8988T (cell line): Measurements from ENCODE around the gene HNRNPUL1.
"Not testable (repeated sequence)": the region's sequence is repeated elsewhere in the genome, so short reads cannot be mapped to it uniquely, and the experiment has no call there.

Experiments
- DNase-seq: peaks from one replicate; pipeline ENCODE4 v3.0.0; 2011

Gene HNRNPUL1

DNA sequence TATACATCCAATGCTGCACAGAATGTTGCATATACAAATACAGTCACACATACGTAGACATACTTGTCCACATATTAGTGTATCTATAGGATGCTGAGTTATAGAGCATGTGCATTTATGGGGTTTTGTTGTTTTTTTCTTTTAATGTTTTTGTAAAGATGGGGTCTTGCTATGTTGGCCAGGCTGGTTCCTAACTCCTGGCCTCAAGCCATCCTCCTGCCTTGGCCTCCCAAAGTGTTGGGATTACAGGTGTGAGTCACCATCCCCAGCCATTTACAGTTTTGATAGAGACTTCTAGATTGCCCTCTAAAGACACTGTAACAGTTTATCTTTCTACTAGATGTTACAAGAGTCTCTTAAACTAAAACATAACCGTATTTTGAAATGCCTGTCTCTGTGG lies 14.3 kb downstream of the HNRNPUL1 start:
- no peak for DNase-seq

DNA sequence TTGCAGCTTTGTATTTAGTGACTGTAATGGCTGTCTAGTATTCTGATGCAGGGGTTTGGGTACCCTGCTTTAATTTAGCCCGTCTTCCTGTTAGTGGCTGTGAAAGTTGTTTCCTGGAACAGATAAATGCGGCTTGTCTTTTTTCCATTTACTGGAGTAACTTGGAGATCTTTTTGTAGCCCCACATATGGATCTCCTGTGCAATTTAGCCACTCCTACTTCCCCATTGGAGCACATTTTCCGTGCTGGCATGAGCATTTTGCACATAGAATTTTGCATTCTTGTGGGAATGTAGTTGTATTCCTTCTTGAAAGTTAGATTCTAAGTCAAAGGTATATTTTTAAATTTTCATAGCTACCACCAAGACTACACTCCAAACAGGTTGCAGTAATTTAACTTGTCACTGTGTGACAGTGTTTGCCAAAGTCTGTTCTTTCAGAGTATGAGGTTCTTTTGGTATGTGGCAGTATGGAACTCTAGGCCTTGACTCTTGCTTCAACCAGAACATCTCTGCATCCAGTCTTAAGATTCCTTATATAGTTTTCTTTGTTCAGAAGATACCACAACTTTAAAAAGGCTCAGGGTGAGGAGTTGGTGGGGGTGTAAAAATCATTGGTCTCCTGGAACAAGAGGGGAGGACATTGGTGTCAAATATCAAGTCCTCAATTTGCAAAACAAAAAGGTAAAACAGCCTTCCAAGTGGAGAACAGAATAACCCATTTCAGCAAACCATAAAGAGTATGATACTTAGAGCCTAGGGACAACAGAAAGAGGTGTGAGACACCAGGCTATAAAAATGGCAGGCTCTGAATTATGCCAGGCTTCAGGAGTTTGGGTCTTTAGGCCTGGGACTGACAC lies 24.7 kb downstream of the HNRNPUL1 start:
- DNase-seq = no peak

DNA sequence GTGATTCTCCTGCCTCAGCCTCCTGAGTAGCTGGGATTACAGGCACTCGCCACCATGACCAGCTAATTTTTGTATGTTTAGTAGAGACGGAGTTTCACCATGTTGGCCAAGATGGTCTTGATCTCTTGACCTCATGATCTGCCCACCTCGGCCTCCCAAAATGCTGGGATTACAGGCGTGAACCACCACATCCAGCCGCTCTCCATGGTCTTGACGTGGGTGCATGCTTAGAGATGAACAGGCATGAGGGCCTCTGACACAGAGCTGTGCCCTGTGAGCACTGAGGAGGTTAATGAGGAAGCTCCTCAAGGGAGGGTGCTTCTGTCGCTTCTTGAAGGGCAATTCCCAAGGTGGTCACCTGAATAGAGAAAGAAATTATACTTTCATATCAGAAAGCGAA lies 25.6 kb downstream of the HNRNPUL1 start:
- DNase-seq = not testable (repeated sequence)

DNA sequence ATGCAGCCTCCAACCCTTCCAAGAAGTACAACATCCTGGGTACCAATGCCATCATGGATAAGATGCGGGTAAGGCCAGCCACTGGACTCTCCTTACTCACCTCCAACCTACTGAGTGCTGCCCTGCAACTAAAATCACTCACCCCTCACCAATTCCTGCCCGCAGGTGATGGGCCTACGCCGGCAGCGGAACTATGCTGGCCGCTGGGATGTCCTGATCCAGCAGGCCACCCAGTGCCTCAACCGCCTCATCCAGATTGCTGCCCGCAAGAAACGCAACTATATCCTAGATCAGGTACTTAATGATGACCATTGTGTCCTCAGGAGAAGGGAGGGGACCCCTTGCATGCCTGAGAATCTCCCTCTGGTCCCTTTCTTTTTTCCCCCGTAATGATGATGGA lies 30.2 kb downstream of the HNRNPUL1 start:
- DNase-seq = no peak

DNA sequence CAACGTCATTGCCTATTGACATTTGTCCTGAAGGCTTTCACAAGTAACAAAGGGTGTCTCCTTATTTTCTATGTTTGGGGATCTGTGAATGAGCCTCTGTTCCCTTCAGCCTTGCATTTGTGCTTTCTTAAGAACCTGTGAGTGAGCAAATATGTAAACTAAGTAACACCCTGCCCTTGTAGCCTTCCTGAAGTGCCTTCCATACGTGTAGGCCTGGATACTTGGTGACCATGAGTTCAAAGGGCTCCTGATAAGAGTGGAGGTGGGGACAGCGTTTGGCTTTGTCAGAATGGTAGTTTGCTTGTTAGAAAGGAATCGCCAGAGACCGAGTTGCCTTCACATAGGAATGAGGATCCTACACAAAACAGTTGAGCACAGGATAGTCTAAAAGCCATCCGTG lies 31.3 kb downstream of the HNRNPUL1 start:
- no peak for DNase-seq

DNA sequence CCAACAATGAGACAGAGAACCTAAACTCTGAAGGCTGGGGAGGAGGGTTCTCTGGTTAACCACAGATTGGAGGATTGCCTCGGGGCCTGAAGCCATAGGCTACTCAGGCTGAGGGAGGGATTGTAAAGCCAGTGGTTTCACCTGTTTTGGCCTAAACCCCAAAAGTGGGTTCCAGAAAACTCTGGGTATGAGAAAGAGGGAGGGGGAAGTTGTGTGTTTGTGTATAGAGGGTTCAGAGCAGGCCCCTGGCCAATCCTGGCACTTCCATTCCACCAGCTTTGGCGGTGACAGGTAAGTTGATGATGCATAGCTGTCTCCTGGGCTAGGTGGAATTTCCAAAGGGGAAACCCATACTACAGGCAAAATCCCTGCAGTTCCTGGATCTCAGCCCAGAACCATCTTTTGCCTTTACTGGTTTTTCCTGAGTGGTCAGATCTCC lies 32.3 kb downstream of the HNRNPUL1 start:
- no peak for DNase-seq

GRCh38 chr19:41297628-41298347 lies 33.6 kb downstream of the HNRNPUL1 start:
- no peak for DNase-seq

DNA sequence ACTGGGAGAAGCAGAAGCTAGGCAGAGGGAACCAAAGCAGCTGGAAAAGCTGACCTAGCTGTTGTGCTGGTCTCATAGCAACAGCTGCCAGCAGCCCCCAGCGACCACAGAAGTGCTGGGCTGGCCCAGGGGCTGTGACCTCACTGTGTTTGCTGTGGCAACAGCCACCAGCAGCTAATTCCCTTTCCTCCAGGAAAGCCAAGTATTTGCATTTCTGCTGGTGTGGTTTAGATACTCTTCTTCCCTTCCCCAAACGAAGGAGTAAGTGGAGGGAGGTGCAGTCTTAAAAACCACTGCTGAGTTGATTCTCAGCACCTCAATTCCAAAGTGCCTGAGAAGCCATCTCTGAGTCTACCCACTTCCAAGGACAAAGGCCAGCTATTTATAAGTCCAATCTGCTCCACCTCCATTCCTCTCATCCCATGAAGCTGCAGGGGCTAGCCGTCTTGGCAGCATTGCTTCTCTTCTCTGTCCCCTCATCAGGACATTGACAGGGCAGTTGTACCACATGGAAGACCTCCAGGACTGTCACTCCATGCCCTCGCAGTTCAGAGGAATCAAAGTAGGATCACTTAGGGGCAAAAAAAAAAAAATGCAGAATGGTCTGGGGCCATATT lies 34.3 kb downstream of the HNRNPUL1 start:
- DNase-seq = no peak

- no peak for DNase-seq
Observed at GRCh38 chr19:41299046-41299754, 35.0 kb downstream of the HNRNPUL1 start.

DNA sequence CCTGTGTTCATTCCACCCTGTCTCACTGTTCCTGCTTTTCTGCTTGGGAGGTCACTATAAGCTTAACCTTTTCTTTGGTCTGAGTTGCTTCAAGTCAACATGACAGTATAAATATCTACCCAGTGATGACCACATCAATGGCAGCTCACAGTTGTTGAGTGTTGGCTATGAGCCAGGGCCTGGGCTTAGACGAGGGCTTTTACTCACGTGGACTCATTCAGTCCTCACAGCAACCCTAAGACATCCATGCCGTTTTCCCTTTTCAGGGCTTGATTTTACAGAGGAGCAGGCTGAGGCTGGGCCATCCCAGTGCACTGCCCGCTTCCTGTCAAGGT lies 35.5 kb downstream of the HNRNPUL1 start:
- DNase-seq = no peak

- no peak for DNase-seq
Observed at GRCh38 chr19:41300555-41300954, 36.4 kb downstream of the HNRNPUL1 start.

GRCh38 chr19:41302624-41303351 lies 38.6 kb downstream of the HNRNPUL1 start:
- DNase-seq = no peak

DNA sequence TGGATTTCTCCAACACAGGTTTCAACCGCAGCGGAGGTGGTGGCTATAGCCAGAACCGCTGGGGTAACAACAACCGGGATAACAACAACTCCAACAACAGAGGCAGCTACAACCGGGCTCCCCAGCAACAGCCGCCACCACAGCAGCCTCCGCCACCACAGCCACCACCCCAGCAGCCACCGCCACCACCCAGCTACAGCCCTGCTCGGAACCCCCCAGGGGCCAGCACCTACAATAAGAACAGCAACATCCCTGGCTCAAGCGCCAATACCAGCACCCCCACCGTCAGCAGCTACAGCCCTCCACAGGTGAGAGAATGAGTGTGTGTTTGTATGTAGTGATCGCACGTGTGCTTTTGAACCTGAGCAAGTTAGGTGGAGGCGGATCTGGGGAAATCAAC lies 39.8 kb downstream of the HNRNPUL1 start:
- no peak for DNase-seq

DNA sequence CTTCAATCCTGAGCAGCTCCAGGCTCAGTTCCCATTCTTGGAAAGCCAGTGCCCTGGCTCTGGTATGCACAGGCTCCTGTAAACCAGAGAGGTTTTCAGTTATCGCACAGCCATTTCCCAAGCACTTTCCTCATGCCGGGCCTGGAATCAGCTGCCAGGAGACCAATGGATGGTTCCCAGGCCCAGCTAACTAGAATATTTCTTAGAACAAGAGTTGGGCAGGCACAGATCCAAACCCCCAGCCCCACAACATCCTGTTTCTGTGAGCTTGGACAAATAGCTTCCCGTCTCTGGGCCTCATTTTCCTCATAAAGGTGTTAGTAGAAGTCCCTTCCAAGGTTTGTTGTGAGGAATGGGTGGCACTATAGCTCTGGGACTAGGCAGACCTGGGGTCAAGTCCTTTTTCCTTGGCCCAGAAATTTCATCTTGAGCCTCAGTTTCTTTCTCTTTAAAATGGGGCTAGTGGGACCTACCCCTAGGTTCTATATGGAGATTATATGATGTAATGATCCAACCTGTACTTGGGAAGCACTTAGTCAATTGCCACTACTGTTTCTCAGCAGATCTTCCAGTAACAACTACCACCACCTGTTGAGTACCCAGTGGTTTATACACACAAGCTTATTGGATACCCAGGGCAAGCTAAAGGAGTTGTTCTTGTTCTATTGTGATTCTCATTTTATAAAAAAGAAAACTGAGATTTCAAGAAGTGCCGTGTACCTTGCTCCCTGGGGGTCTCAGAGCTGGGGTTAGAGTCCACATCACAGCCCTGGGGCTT lies 40.7 kb downstream of the HNRNPUL1 start:
- DNase-seq = no peak

- DNase-seq = no peak
Observed at GRCh38 chr19:41305927-41306793, 42.0 kb downstream of the HNRNPUL1 start.

- DNase-seq = no peak
Observed at GRCh38 chr19:41307090-41307875, 43.1 kb downstream of the HNRNPUL1 start.

DNA sequence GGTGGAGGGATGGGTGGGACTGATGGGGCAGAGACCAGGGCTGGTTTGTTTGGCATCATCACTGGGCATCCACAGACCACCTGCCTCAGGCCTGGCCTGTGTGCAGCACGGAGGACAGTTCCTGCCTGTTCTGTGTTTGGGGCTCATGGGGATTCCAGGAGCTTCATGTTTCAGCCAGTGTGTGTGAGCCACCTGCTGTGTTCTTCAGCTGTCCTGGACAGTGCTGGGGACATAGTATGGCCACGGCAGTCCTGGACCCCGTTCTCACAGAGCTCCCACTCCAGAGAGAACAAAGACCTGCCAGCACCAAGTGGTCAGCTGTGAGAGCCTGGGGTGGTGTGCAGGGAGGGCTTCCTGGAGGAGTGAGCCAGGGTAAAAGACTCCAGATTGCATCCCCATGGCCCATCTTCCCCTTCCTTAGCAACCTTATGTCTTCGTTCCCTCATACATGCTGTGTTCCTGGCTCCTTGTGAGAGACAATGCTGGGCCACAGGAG lies 43.8 kb downstream of the HNRNPUL1 start:
- no peak for DNase-seq

GRCh38 chr19:41308450-41309179 lies 44.4 kb downstream of the HNRNPUL1 start:
- DNase-seq = no peak
